Stimulated activated CD8-positive, alpha-beta memory T cell treated with anti-CD3 and anti-CD28 coated beads, Interleukin-4, amount 100 ng/mL, for 24 hours (primary cell): ENCODE measurements around the gene SENP8.

Experiments used
- DNase-seq: peaks from one replicate; pipeline ENCODE4 v3.0.0-alpha.2; 2020; ENCODE audit warnings: low read depth

SENP8 gene

DNA sequence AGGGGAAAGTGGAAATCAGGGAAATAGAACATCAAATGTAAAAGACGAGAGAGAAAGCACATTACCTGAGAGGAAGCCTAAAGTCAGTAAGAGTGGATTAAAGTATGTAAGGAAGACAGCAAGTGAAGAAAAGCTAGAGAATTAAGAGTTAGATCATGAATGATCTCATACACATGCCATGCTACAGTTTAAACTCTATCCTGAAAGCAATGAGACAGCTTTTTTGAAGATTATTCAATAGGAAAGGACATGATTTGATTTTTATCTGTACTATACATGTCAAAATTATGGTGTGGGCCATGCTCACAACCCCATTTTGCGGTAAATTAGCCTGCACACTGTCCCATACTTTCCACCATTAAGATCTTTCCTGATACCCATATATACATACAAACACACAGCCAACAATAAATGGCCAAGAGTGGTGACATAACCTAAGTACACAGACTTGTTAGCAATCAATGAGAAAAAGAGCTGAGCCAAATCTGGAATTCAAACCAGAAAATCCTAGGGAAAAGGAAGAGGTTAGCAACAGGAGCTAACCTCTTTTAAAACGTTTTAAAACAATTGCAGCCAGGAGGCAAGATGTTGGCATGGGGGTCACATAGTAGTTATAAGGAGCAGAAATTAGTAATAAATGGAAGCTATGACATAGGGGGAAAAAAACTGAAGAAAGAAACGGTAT, 4.7 kb upstream of the SENP8 start:
- no peak for DNase-seq

DNA sequence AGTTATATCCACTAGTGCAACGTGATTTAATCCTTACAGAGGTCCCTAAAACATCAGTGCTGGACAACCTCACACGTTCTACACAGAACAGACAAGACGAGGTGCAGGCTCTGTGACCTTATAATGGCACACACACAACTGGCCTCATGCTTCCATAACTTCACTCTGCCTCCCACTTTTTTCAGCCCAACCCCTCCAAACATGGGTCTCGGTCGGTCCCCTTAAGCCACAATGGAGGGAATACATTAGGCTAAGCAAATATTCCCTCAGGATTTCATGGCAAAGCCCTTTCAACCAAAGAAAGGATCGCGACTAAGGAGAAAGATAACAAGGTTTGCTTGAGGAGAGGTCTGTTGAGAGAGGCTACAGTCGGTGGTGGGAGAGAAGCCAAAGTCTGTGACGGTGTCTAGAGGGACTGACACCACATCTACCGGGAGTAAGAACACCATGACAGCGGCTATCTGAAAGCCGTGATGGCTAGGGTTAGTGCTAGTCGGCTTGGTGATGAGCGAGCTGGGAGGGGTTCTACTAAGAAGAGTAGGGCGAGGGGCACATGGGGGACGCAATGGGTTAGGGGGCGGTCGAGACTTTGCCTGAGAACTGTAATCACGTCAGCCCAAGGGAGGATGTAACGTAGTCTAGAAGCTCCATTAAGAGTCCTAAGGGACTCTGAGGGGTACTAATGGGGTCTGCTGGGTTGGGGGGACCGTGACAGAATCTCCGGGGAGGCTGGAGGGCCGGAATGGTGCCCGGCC, 1.3 kb upstream of the SENP8 start:
- DNase-seq: no peak

DNA sequence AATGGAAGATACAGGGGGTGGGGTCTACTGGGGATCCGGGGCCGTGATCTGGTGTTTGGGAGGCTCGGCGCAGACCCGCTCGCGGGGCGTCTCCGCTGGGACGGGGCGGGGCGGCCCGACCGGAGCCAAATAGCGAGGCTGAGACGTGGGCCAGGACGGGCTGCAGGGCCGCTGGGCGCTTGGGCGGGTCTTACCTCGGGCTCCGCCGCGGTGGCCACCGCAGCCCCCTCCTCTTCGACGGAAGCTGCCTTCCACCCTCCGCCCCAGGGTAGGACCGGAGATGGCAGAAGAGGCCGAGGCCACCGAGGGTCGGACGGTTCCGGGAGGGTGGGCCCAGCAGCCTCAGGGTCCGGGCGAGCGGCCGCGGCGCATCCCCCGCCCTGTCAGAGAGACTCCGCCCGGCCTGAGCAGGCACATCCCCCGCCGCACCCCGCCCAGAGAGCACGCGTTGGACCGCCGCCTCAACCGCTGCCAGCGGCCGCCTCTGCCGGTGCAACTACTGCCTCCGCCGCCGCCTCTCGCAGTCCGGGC, 652 bp upstream of the SENP8 start:
- DNase-seq: peak; percentile 66

DNA sequence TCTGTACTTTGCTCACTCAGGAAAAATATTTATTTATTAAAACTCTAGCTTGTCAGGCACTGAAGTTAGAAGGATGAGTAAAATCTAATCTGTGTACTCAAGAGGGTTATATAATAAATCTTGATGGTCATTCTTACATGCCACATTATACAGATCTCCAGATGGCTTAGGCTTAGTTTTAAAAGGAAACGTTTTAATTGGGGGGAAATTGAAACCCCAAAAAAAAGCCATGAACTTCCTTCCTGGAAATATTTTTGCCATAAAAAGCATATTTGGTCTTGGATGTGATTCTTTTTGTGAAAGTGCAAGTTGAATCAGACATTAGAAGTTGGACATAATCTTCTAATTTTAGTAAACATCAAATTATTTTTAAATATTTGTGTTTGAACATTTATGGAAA, 6.0 kb downstream of the SENP8 start:
- DNase-seq: no peak

DNA sequence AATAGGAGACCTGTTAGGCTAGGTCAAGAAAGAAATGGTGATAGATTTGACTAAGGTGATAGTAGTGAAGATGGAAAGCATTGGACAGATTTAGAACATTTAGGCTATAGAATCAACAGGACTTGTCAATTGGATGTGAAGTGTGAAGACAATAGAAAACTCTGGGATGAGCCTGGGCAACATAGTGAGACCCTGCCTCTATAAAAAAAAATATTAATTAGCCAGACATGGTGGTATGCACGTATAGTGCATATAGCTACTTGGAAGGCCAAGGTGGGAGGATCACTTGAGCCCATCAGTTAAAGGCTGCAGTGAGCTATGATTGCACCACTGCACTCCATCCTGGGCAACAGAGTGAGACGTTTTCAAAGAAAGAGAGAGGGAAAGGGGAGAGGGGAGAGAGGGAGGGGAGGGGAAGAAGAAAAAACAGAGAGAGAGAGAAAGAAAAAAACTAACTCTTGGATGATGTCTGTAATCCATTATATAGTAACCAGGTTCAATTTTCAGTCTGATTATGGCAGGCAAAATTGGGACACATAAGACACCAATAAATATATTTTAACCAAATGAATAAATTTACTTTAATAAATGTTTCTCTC, 9.6 kb downstream of the SENP8 start:
- DNase-seq: no peak

DNA sequence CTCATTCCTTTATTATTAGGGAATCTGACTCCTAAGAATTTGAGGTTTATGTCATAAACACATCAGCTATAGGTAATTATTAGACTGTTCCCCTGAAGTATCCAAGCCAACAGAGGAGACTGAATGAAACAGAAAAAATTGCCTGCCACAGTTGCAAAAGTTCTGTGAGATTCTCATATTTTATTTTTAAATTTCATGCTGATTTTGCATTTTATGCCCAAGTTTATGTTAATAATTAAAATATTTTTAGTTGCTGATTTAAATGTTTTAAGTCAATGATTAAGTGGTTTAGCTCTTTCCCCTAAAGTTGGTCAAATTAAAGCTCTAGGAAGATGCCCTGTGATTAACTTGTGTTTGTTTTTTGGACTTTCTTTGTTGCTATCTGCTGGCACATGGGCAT, 10.2 kb downstream of the SENP8 start:
- no peak for DNase-seq

DNA sequence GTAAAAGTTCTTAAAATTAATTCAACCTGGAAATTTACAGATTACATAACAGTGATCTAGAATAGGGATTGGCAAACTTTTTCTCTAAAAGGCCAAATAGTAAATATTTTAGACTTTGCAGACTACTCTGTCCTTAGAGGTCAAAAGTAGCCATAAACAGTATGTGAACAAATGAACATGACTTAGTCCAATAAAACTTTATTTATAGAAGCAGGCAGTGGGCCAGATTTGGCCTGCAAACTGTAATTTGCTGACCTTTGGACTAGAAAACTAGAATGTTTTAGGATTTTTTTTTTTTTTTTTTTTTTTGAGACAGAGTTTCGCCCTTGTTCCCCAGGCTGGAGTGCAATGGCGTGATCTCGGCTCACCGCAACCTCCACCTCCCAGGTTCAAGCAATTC, 12.1 kb downstream of the SENP8 start:
- no peak for DNase-seq

DNA sequence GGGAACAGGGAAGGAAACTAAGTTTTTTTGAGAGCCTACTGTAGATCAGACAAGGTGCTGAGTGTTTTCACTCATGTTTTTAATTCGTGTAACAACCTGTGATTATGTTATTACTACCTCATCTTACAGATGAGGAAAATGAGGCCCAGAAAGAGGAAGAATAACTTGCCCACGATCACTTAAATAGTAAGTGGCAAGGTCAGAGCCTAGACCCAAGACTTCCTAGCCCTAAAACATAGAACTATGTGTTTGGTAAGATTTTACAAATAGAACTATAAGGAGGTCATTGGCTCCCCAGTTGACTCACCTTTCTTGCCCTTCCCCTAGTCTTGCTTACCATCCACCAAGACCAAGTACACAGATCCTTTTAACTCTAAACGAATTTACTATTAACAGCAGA, 13.7 kb downstream of the SENP8 start:
- DNase-seq: no peak

DNA sequence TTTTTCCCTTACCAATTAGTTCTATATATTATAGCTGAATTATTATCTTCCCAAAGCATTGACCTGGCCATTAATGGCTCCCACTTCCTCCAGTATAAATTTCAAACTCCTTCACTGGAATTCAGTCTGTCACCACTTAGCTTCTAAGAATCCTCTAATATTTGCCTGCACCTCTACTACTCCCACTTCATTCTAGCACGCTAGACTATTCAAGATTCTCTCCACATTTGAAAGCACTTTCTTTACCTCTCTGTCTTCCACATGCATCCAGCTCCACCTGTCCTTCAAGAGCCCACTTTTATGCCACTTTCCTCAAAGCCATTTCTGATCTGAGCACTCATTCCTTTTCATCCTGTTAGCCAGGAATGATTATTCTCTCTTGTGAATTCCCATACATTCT, 15.0 kb downstream of the SENP8 start:
- DNase-seq: no peak

DNA sequence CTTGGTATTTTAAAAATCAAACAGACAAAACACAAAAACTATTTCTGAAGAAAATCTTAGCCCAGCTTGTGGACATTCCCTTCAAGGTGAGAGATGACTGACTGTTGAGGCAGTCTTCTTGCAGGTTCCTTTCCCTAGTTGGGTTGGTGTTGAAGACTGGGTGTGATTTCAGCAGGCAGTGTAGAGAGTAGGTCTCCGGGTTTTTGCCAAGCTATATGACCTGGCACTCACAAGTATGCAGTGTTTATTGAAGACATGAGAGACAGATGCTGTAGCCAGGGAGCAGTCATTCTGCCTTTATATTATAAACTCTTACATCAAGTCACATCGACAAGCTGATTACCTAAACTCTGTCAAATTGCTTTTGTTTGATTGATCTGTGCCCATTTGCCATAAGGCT, 17.5 kb downstream of the SENP8 start:
- DNase-seq: no peak

DNA sequence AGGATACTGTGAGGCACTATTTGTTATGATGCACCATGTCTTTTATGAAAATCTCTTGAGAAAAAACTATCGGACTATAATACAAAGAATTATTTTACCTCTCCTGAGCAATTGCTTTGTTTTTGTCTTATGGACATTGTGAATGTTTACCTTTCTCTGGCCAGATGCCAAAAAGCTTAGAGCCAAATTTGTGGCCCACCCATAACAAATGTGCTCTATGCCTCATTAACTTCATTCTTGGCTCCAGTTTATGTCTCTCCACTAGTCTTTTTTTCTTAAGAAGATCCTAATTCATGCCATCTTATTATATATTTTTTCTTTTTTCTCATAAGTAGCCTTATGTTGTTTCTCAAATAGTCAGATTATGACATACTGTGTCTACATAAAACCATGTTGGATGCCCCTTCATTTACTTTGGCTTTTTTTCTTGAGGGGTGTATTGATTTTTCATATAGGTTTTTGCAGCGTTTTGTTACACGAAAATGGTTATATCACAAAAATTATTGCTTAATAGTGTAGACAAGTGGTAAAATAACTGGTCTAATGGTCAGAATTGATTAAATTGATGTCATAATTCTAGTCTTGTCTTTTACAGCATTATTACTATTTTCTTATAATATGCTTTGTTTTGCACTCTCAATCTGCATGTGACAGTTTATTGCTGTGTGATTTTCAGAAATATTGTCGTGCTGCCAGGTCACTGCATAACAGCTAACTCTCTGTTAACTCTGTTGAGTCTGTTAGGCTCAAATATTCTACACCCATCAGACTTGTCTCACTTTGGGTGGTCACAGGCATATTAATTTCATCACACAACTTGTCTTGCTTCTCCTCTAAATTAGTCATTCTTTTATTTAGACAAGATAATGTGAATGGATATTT, 18.2 kb downstream of the SENP8 start:
- DNase-seq: no peak

DNA sequence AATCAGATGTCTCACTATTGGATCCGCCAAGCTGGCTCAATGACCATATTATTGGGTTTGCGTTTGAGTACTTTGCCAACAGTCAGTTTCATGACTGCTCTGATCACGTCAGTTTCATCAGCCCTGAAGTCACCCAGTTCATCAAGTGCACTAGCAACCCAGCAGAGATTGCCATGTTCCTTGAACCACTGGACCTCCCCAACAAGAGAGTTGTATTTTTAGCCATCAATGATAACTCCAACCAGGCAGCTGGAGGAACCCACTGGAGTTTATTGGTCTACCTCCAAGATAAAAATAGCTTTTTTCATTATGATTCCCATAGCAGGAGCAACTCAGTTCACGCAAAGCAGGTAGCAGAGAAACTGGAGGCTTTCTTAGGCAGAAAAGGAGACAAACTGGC, 21.5 kb downstream of the SENP8 start:
- no peak for DNase-seq

DNA sequence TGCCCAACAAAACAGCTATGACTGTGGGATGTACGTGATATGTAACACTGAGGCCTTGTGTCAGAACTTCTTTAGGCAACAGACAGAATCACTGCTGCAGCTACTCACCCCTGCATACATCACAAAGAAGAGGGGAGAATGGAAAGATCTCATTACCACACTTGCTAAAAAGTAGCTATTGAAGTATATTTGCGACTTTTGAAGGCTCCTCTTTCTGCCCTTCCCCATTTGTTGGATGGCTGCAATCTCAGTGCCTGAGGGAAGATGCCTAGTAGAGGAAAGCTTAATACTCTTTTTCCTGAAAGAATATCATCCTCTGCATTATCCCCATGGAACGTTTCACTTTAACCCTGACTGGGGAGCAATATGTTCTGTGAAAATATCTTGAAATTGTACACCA, 21.9 kb downstream of the SENP8 start:
- no peak for DNase-seq

DNA sequence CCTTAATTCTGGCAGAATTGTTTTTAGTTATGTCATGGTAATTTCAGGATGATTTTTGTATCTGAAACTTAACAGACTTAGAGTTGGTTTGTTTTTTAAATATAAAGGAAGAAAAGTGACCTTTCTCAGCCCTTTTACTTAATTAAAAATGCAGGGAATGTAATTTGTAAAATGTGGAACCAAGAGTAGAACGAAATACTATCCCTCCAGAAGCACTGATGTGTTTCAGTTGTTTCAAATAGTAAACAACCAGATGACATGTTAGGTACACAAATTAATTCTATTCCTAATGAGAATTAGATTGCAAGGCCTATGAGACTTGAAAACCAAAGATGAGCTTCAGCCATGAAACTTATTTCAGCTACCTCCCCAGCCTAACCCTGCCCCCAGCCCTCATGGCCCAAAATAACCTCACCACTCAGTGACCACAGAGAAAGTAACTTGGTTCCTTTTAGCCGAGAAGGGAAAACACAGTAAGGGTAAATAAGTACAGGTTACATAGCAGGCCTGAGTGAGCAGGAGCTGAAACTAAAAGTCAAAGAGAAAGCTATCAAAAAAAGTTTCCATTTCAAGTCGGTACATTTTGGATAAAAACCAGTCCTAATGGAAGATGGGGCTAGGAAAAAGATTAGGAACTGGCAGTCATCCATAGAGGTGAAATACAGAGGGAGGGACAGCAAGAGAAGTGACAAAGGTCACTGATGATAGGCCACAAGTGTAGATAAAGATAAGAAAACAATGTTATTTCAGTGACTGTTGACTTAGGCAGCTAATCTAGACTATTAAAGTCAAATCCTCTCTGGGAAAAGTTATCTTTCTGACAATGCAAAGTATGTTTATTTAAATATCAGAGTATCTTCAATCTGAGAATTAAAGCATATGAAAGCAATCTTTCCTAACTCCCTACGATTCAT, 23.2 kb downstream of the SENP8 start:
- DNase-seq: no peak

DNA sequence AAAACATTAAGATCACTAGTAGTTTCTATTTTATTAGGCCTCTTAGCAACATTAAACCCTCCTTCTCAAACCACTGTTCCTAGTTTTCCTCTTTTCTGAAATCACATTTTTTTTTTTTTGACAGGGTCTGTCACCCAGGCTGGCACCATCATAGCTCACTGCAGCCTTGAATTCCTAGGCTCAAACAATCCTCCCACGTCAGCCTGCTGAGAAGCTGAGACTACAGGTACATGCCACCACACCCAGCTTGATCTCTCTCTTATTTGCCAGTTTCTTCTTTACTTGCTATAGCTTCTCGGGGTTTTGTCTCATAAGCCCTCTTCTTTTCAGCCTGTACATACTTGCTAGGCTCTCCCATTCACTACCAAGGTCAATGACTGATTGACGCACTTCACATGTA, 28.0 kb downstream of the SENP8 start:
- no peak for DNase-seq

DNA sequence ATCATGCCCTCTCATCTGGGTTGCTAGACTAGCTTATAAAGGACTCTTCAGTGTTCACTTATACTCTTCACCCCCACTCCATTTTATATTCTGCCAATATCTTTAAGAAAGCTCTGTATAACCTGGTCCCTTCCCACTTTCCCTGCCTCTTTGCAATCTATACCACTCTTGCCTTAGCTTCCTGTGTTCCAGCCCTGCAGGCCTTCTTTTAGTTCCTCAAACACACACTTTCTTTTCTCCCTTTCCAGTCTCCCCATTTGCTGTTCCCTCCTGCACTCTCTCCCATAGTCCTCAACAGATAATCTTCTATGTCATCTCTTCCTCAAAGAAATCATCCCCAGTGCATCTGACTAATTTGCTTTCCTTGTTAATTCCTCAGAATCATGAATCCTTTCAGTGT, 28.7 kb downstream of the SENP8 start:
- no peak for DNase-seq

DNA sequence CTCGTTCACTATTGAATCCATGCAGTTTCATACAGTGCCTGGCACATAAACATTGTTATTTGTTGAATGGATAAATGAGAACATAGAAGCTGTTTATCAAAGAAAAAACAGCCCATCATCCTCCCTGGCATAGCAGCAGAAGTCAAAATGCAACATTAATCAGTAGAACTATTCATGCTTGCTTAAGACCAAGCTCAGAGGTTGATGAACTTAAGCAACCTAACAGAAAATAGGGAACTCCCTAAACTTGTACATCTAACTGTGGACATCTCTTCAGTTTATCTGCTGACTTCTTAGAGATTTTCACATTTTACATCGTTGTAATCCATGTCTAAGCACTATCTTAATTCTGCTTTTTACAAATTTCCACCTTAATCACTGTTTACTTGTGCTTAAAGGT, 29.2 kb downstream of the SENP8 start:
- no peak for DNase-seq

DNA sequence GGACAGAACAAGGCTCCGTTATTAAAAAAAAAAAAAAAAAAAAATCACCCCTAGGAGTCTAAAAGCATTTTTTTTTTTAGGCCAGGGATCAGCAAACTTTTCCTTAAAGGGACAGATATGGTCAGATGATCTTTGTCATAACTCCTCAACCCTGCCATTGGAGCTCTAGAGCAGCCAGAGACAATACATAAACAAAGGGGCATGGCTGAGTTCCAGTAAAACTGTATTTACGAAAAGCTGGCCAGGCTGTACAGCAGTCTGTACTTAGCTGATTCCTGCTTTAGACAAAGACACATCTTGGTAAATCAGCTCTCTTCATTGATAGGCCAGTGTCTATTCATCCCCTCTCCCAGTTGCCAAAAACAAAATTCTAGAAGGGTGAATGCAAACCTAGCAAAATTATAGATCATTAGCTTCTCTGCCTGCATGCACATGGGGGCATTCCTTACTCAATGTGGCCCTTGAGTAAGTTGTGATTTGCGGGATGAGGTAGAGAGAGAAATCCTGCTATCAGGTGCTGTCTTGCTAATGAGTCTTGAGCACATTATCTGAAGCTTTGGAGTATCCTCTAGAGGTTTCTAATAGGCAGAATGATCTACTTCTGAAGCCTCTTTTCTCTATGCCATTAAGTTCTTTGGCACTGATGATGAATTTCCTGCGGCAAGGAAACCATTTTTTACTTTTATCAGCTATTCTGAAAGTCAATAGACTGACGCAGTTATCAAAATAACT, 35.2 kb downstream of the SENP8 start:
- DNase-seq: no peak

DNA sequence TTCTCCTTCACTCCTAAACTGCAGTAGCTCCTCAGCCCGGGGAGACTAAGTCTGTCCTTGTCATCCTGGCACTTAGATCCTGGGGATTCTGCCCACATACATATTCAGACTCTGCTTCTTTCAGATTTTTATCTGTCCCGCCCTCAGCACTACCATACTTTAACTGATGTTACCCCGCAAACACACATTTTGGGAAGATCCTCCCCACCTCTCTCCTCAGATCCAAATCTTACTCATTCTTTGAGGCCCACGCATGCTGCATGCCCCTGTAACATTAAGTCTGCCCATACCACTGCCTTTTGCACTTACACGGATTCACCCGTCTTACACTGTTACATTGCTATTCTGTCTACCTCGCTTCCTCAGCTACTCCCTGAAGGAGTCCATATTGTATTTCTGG, 36.1 kb downstream of the SENP8 start:
- DNase-seq: no peak

DNA sequence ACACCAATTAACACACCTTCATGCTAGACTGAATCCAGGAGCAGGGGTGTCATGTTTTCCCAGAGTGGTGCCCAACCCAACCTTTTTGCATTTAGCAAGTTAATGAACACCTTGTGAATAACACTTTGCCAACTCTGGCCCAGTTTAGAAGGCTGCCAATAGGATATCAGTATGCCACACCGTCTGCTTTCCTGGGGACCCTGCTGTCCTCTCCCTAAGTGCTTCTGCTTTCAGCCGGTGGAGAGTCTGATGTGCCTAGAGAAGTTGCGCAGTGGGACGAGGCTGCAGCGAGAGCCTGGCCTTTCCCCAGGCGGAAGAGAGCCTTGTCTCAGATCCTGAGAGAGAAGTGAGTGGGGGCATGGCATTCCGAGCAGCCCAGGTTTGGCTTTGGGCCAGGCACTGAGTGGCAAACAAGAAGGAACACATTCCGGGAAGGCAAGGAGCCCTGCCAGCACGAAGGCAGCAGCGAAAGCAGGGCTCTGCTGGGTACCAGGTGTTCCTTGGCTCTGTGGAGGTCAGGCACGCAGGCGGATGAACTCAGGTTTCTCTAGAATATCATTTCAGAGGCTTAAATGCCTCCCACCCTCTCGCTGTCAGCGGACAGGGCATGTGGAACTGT, 36.9 kb downstream of the SENP8 start:
- DNase-seq: no peak
